Colon (tissue), 2 donors: Measurements from ENCODE around the gene DLEC1.
"Not testable (repeated sequence)": the region's sequence is repeated elsewhere in the genome, so short reads cannot be mapped to it uniquely, and the experiment has no call there.

ENCODE experiments used
- FAIRE-seq: peaks from 2 replicates; lab custom pipeline; 2012; peaks lifted over from hg19 to GRCh38; lab: Jason Lieb, UNC
- donor health status: control.
- donor health status: control.

The DLEC1 gene

DNA sequence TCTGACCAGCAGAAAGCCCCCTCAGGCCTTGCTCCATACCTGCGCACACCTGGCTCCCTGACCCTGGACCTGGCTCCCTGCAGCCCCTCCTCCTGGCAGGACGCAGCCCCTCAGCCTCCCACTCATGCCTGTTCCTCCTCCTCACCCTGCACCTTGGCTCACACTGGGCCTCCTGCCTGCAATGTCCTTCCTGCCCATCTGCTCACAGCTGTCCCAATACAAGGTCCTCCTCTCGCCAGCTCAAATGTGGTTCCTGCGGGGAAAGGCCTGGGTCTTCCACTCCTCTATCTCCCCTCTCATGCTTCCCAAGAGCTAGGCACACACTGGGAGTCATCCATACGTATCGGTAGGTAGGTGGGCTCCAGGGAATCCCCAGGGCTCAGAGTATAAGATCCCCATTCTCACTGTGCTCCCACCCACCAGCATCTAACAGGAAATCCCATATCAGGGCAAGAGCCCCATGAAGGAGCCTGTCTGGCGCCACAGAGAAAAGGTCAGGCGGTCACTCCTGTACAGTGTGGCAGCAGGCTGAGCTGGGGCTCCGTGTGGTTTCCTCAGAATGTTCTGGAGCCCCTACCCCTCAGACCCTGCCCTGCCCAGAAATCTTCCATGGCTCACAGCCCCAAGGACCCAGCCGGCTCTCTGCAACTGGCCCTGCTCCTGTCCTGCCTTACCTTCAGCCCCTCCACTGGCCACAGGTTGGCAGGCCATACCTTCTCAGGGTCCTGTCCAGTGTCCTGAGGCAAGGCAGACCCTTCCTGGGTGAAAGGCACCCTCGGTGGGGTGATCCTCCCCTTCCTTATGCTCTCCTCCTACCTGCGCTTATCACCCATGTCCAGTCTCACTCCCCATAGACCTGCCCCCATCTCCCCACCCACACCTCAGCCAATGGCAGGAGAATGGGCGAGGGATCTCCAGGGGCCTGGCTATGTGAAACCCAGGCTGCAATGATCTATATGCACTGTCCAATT is 20.4 kb upstream of the DLEC1 start:
- FAIRE-seq, result no peak

DNA sequence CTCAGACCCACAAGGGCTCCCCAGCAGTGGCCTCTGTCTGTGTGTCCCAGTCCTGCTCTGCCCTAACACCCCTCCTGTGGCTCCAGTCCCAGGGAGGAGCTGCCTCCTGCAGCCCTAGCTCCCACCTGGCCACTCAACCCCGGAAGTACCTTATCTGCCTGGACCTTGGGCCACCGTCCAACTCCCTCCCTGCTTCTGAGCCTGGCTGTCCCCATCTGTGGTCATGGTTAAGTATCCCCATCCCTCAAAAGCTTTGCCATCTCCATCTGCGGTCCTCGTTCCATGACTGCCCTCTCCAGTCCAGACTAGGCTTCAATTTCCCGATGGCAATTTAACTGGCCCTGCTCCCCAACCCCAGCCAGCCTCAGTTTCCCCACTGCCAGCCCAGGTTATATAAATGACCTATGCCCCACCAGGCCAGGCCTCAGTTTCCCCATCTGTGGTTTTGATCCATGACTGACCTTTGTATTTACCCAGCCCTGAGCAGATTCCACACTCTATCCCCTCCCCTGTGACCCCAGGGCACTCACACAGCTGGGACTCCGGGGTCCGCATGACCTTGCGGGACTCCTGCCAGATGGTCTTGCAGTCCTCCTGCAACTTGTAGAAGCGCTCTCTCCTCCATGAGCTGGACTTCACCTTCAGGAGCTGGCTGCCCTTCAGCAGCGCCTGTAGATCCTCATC is 19.2 kb upstream of the DLEC1 start:
- no peak for FAIRE-seq

GRCh38 chr3:38020342-38020726 is 18.7 kb upstream of the DLEC1 start:
- no peak for FAIRE-seq

DNA sequence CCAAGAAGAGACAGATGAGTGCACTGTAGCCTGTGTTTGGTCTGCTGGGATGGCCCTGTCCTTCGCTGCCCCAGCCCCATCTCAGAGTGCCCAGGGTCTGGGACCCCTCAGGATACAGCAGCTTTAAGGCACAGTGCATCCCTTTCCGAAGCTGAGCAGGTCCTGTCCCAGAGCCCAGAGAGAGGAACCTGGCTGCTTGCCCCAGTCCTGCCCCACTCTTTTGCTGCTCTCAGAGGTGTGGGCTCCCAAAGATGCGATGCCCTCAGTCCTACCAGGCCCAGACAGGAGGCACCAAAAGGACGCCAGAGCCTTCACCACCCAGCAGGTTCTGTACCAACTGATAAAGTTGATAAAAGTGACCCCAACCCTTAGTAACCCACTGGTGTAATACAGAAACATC is 17.8 kb upstream of the DLEC1 start:
- FAIRE-seq, result no peak

DNA sequence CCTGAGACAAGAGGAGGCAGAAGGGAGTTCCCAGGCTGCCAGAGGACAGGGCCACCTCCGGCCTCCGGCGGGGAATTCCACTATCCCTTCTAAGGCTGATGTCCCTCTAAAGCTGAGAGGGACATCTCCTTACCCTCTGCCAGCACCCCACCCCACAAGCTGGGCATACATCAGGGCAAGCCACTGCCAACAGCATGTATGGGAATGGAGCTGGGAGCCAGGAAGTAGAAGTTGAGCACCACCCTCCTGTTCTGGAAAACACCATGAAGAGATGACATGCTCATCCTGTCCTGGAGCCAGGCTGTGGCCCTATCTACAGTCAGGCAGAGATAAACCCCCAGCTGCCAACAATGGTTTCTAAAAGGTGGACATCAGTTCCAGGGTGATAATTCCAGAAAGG is 16.7 kb upstream of the DLEC1 start:
- no peak for FAIRE-seq

DNA sequence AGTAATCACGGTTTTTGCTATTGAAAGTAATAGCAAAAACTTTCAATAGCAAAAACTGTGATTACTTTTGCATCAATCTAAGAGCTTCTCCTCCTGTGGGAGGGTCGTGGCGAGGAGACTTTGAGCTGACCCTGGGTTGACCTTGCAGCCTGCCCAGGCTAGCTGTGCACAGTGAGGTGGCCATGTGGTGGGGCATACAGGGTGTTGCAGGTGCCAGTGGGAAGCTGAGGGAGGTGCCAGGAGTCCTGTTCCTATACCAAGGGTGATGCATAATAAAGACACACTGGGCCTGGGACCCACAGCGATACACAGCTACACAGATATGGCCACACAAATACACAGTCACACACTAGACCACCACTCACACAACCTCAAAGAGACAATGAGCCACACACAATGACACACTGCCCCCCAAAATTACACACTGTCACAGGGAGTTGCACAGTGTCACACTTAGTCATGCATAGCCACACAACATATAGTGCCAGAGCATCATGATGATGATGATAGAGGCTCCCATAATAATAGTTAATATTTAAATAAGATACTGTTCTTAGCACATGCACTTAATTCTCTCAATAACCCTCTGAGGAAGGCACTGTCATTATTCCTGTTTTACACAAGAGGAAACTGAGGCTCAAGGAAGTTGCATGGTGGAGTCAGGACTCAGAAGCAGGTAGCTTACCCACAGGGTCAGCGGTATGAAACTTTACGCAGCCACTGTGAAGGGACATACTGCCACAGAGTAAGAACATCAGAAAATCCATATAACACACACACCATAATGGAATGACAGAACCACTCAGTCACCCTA is 15.9 kb upstream of the DLEC1 start:
- no peak for FAIRE-seq

DNA sequence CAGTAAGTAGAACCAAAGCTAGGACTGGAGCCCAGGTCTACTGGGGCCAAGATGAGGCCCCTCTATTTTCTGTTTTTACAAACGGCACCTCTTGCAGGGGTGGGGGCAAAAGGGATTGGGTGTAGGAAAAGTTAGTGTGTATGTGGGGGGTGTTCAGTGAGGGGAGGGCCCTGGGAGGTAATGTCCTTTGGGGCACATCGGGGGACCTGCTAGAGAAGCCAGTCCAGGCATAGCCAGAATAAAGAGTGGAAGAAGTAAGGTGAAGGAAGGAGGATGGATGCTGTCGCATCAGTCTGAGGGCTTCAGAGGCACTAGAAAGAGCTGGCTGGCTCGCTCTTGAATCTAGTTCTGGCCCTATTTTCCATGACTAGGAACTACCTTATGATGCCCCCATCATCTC is 12.2 kb upstream of the DLEC1 start:
- FAIRE-seq, result no peak

- FAIRE-seq, result no peak
These were observed 11.2 kb upstream of the DLEC1 start for GRCh38 chr3:38027466-38028465.

- no peak for FAIRE-seq
These were observed 10.2 kb upstream of the DLEC1 start for GRCh38 chr3:38028621-38029361.

DNA sequence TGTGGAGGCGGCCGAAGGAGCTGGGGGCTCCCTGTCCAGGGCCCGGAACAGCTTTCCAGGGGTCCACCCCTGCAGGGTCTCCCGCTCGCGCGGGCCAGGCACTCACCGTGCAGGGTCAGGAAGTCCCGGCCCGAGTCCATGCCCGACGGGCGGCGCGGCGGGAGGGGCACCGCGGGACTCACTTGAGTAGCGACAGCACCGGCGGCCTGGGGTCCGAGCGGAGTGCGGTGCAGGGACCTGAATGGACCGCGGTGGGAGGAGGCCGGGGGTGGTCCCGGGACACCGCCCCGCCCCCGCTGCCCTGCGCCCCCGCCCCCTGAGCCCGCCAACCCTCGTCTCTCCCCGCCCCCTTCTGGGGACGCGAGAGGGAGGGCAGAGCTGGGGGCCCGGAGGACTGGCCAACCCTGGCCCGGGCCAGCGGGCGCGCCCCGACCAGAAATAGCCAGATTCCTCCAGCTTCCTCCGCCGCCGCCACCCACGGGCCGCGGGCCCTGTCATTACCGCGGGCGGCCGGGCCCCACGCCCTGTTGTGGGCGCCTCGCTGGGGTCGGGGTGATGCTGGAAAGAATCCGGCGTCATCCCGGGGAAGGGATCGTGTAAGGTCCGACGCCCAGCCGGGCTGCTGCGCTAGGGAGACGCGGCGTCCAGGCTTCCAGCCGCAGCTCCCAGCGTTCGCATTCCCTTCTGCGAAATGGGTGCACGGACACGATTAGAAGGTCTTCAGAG is 9.4 kb upstream of the DLEC1 start, which contains the start of gene PLCD1:
Gene PLCD1 (minus strand): TSS at position 243 of the 726 bp plus-strand sequence. CDS start 103 bp downstream, at position 140.
- FAIRE-seq, result no peak

DNA sequence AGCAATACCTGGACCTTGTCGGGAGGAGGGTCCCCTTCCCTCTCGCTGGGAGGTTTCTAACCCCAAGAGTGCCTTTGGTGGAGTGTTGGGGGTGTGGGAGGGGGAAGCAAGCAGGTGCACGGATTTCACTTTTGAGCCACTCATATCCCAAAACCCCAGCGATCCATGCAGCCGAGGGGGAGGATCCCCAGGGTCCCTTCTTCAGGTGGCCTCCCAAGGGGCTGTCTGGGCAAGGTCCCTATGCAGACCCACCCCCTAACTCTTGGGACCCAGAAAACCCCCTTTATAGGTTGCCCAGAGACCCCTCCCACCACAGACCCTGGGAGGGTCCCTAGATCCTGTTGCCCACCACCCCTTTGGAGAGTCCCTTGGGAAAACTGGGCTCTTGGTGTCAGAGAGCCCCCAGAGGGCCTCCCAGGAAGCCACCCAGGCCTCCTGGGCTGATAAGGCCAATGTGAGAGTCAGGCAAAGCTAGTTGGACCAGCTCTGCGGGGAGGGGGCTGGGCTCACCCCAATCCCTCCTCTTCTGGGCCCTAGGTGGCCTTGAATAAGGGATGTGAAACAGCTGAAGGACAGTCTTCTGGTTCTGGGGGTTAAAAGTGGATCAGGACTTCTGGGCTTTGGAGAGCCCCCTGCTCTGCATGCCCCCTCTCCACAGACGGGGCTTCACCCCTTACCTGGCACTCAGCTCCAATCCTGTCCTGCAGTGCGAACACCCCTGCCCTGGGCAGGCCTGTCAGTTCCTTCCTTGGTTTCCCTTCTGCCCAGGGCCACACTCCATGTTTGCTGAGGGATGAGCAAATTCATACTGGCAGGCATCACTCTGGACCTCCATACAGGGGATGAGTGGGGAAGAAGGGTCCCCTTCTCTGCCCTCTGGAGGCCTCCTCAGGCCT is 8.6 kb upstream of the DLEC1 start:
- no peak for FAIRE-seq

DNA sequence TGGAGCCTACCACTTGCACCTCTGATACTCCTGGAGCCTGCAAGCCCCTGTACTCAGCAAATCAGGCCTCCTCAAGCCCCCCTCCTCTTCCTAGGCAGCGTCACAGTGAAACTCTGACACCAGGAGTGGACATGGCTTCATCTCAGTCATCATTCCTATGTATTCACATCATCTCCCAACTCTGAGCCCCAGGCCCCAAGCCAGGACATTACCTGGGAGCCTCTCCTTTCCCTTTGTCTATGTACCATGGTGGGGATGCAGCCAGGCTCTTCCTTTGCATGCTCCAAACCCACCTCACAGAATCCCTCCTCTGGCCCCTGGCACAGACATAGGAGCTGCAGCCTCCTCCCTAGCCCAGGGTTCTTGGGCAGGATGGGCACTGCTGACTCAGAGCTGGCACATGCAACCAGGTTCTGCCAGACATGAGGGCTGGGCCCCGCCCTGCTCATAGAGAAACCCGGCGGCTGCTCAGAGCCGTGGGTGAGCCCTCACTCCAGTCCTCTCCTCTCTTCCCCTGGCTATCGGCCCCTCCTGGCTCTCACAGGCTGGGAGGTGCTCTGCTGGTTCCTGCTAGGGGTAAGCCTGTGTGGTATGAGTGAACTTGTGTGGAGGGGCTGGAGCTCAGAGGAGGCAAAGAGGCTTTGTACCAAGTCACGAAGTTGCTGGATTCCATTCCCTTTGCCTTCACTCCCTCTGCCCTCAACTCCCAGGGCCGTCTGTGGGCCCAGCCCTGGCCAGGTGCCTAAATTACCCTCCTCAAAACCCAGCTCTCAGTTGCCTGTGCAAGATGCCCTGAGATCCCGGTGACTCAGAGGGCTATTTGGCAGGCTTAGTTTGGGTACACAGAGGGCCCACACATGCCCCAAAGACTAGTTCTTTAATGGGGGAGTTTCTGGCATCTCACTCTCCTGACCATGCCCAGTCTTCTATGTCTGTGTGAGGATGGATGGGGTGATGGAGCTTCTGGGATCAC is 7.7 kb upstream of the DLEC1 start:
- FAIRE-seq, result no peak

DNA sequence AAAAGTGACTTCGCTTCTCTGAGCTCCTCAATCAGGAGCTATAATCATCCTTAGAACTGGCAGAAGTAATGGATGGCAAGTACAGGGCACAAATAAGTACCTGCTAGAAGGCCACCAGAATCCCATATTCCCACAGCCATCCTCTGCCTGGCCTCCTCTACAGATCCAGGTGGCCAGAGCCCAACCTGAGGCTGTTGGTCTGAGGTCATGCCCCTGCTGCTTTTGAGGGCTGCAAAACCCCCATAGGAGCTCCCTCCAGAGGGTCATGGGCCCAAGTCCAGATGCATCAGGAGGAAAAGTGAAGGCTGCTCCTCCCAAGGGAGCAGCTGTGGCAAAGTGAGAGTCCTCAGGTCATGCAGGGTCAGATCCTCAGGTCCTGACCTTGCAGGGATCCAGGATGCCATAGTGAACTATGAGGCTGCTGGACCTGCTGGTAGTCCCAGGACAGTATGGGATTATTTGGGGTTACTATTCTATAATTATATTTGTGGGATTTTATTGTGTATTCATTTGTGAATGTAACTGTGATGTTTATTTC is 6.6 kb upstream of the DLEC1 start:
- no peak for FAIRE-seq

GRCh38 chr3:38033586-38033985 is 5.4 kb upstream of the DLEC1 start:
- FAIRE-seq, result not testable (repeated sequence)

GRCh38 chr3:38034335-38034734 is 4.7 kb upstream of the DLEC1 start:
- FAIRE-seq, result not testable (repeated sequence)

DNA sequence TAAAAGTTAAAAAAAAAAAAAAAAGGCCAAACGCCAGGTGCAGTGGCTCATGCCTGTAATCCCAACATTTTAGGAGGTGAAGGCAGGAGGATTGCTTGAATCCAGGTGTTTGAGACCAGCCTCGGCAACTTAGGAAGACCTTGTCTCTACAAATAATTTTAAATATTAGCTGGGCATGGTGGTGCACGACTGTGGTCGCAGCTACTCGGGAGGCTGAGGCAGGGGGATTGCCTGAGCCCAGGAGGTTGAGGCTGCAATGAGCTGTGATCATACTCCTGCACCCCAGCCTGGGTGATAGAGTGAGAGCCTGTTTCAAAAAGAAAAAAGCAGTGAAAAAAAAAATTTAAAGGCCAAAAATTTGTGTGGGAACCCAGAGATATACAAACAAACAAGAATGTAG is 2.7 kb upstream of the DLEC1 start:
- FAIRE-seq, result no peak

DNA sequence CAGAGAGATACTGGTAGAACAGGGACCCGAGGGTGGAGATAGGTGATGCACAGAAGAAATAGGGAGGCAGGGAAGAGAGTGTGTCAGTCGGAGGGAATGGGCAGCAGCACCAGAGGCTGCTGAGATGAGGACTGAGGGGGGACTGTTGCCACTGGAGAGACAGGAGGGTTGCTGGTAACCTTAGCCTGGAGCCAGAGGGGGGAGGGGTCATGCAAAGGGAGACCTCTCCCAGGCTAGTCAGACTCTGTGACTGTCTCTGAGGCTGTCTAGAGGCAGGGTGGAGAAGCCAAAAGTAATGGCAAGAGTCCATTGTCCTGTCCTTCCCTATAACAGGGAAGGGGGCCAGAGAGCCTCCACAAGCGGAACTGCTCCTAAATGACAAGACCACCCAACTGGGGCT is 2.1 kb upstream of the DLEC1 start:
- no peak for FAIRE-seq
